Measurements from ENCODE around the gene ZKSCAN8.
A peak's percentile ranks its signal among the peaks of the same experiment; 100 is the strongest.
"Not testable (repeated sequence)": the region's sequence is repeated elsewhere in the genome, so short reads cannot be mapped to it uniquely, and the experiment has no call there.

The ZKSCAN8 gene

GRCh38 chr6:28117386-28118050, 24.2 kb upstream of the ZKSCAN8 start:
- H3K27ac ChIP-seq: no peak overlapping the region
- no peak for TF ChIP-seq CTCF (conservative IDR thresholded peaks at IDR 0.05)

- no peak overlapping the region for H3K27ac ChIP-seq
- TF ChIP-seq CTCF (conservative IDR thresholded peaks at IDR 0.05): no peak
Measured at GRCh38 chr6:28118217-28118616, 23.5 kb upstream of the ZKSCAN8 start.

DNA sequence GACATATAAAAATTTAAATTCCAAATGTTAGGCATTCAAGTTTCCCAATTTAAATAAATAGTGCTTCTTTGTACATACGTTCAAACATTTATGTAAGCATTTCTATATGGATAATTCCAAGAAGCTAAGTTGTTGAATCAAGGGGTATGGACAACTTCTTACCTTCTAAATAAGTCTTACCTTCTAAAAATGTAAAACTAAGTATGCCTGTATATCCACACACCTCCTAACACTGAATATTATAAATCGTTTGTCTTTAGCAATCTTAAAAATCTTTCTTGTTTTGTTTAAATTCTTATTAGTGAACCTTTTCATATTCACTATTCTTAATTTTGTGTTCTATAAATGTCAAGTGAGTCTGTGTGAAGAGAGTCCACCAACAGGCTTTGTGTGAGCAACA, 19.8 kb upstream of the ZKSCAN8 start:
- no peak for TF ChIP-seq CTCF (conservative IDR thresholded peaks at IDR 0.05)
- H3K27ac ChIP-seq: no peak overlapping the region

DNA sequence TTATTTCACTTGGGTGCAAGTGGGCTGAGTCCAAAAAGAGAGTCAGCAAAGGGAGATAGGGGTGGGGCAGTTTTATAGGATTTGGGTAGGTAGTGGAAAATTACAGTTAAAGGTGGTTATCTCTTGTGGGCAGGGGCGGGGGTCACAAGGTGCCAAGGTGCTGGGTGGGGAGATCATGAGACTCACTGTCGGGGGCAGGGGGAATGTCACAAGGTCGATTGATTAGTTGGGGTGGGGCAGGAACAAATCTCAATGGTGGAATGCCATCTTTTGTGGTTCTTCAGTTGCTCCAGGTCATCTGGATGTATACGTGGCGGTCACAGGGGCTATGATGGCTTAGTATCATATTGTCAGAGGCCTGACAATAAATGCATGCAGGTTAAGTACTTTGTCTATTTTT, 19.4 kb upstream of the ZKSCAN8 start:
- H3K27ac ChIP-seq: not testable (repeated sequence)

- peak within 1 kb of the TSS; percentile 71 for H3K27ac ChIP-seq
Measured at GRCh38 chr6:28124350-28124970, 17.2 kb upstream of the ZKSCAN8 start, which contains the start of gene ZSCAN16. Gene ZSCAN16, plus strand, starts transcription at chr6:28124609. Its CDS starts 835 bp downstream, at chr6:28125444.

GRCh38 chr6:28124971-28125353, 16.7 kb upstream of the ZKSCAN8 start:
- no peak for TF ChIP-seq CTCF (conservative IDR thresholded peaks at IDR 0.05)
- H3K27ac ChIP-seq: peak overlapping the region; percentile 71

More at GRCh38 chr6:28124350-28124970, 17.2 kb upstream of the ZKSCAN8 start, which contains the start of gene ZSCAN16:
- TF ChIP-seq CTCF (conservative IDR thresholded peaks at IDR 0.05): no peak

DNA sequence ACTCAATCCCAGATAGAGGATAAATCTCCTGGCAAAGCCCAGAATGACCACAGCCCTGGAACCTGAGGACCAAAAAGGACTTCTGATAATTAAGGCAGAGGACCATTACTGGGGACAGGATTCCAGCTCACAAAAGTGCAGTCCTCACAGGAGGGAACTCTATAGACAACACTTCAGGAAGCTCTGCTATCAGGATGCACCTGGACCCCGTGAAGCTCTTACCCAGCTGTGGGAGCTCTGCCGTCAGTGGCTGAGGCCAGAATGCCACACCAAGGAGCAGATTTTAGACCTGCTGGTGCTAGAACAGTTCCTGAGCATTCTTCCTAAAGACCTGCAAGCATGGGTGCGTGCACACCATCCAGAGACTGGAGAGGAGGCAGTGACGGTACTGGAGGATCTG, 16.3 kb upstream of the ZKSCAN8 start:
- peak overlapping the region; percentile 71; the same call in 1 of the 2 replicates for H3K27ac ChIP-seq
- TF ChIP-seq CTCF (conservative IDR thresholded peaks at IDR 0.05): no peak

- peak; percentile 91 for TF ChIP-seq CTCF (conservative IDR thresholded peaks at IDR 0.05)
- no peak overlapping the region for H3K27ac ChIP-seq
Measured at GRCh38 chr6:28134015-28134414, 7.7 kb upstream of the ZKSCAN8 start.
